Heart left ventricle (tissue), 16 donors: ENCODE results near the gene ZNF138. TPM values are rescaled to one million over a fixed set of nuclear protein-coding genes. Genes with fewer than 3 reads are reported as not detected.
"Not testable (repeated sequence)": the region's sequence is repeated elsewhere in the genome, so short reads cannot be mapped to it uniquely, and the experiment has no call there.

Source experiments
- ATAC-seq, 4 donors: fragments of 200-7000 bp; cut with Tn5 transposase; one replicate each; pipeline ENCODE4 v1.9.1; 2020 to 2022; ENCODE audit warnings: moderate library complexity in 4 of 4, mild to moderate bottlenecking in 3 of 4, moderate number of reproducible peaks in 1 of 4
- DNase-seq, 5 donors: peaks; one replicate each; pipeline ENCODE4 v3.0.0-alpha.2; 2020
- H3K27ac ChIP-seq, 12 donors: fragments of 200-600 bp; sonication (generic) in 4 of 12; one replicate each; pipeline versions ENCODE4 v1.5.0 to v1.8.0; 2016 to 2022; ENCODE audit warnings: mild to moderate bottlenecking in 2 of 12
- H3K27me3 ChIP-seq, 9 donors: fragments of 200-600 bp; sonication (generic) in 2 of 9; one replicate each; pipeline versions ENCODE4 v1.5.1 to v1.8.0; 2016 to 2022; ENCODE audit warnings: mild to moderate bottlenecking in 3 of 9
- H3K36me3 ChIP-seq, 9 donors: fragments of 200-600 bp; sonication (generic) in 2 of 9; one replicate each; pipeline versions ENCODE4 v1.5.0 to v1.8.0; 2018 to 2022; ENCODE audit warnings: mild to moderate bottlenecking in 2 of 9
- H3K4me1 ChIP-seq, 12 donors: fragments of 200-600 bp; sonication (generic) in 4 of 12; one replicate each; pipeline versions ENCODE4 v1.5.0 to v1.8.0; 2016 to 2022; ENCODE audit warnings: mild to moderate bottlenecking in 3 of 12
- H3K4me3 ChIP-seq, 12 donors: fragments of 200-600 bp; sonication (generic) in 4 of 12; one replicate each; pipeline versions ENCODE4 v1.5.0 to v1.8.0; 2017 to 2022; ENCODE audit warnings: mild to moderate bottlenecking in 9 of 12, moderate library complexity in 4 of 12
- H3K9me3 ChIP-seq, 12 donors: fragments of 200-600 bp; sonication (generic) in 4 of 12; one replicate each; pipeline versions ENCODE4 v1.5.0 to v1.8.0; 2016 to 2022; ENCODE audit warnings: mild to moderate bottlenecking in 1 of 12
- CTCF ChIP-seq, 12 donors: fragments of 200-600 bp; sonication (generic) in 4 of 12; IDR thresholded peaks; one replicate each; pipeline versions ENCODE4 v1.5.0 to v1.8.0; 2018 to 2022; ENCODE audit warnings: antibody characterized with exemption in 12 of 12, mild to moderate bottlenecking in 5 of 12
- POLR2A ChIP-seq, 2 donors: fragments of 450-650 bp; IDR thresholded peaks; one replicate each; pipeline ENCODE4 v1.6.1; 2017; ENCODE audit warnings: antibody characterized with exemption in 2 of 2, mild to moderate bottlenecking in 2 of 2, moderate library complexity in 2 of 2
- WGBS, 4 donors: extraction: QIAGEN DNeasy Blood & Tissue Kit in 2 of 4; methylation state at CpG; one replicate each; pipeline versions ENCODE4 v1.1.5 to v1.1.7; 2013 to 2018; 5-methylcytosine and 5-hydroxymethylcytosine counted together
- intact Hi-C, 10 donors: fragments of 100-400 bp; cut with DNase I; formaldehyde crosslinking; loops; one replicate each; pipeline versions ENCODE4 v1.11.1 to v1.14.2; 2022
- polyA plus RNA-seq, 2 donors: library from polyadenylated mRNA; stranded (reverse); fragments of 200-250 nt; gene quantifications; one replicate each; pipeline ENCODE4 v1.2.3, GENCODE V29; 2013
- total RNA-seq, 9 donors: library from RNA; depleted of rRNA in 2 of 9; stranded (reverse); fragments of >200 nt in 2 of 9; fragmentation: NEBNext Ultra II Directional in 3 of 9; extraction: Animal tissue kit (Norgen Biotek cat#: 25700) in 3 of 9; gene quantifications; one replicate each; pipeline versions ENCODE4 v1.1.0 to v1.2.4, GENCODE V29; 2016 to 2023
- donor health status: ischemic (EF 13 %, LVEDD 7.1; RV severe dilation, severe dysfunction).
- donor health status: healthy with polysubstance abuse.
- donor health status: DM: no; HTN: yes; CAD: no.
- donor health status: DM: no; HTN: no; CAD: no.
- donor health status: ischemic (EF 25% LVEDD 6.9; RV normal size, moderate dysfunction).
- donor health status: ischemic (EF 25% LVEDD 5.7; RV mildly dilated, moderate dysfunction).
- donor health status: healthy.
- donor health status: DM: yes; HTN: yes; CAD: no.
- donor health status: ischemic (EF 35%, LVEDD 5.7; RV mildly dilated, moderate dysfunction).
- donor health status: nonischemic (EF 11% LVEDD 7.7; RV severe dilation, severe dysfunction).
- donor health status: DM: yes; HTN: yes; CAD: no.
- donor health status: PGD.
- donor health status: ischemic (EF 29% LVEDD 5.4; RV normal size, mild dysfunction).
- donor health status: nonischemic (EF 23%, LVEDD 6.1; RV moderate dilation, normal function).

Gene ZNF138
- total and polyA plus RNA-seq, 11 donors: 3.1 to 8.1 (median 4.2) TPM

GRCh38 chr7:64787295-64787694 lies 6.9 kb upstream of the ZNF138 start:
- DNase-seq (no peak), ATAC-seq (no peak)
- Histone ChIP-seq H3K27ac (no peak overlapping the region), H3K9me3 (no peaks in the 10 kb centered on the region), H3K4me3 (no peak overlapping the region), H3K27me3 (peaks cover 0 to 6% (median 0%) of the 10 kb centered on the region in 9 donors), H3K4me1 (no peaks in the 10 kb centered on the region), H3K36me3 (no peaks in the 10 kb centered on the region)
- TF ChIP-seq CTCF (IDR thresholded peaks at IDR 0.05): no peak
- TF ChIP-seq POLR2A (IDR thresholded peaks at IDR 0.05): no peak
- intact Hi-C loops: loop anchor here in 1 of 10 donors (10.0 kb wide), 1 partner anchor 62 kb away; no protein-coding TSS in a partner anchor

GRCh38 chr7:64789241-64789640 lies 5.0 kb upstream of the ZNF138 start:
- intact Hi-C loops: loop anchor here in 1 of 10 donors (10.0 kb wide), 1 partner anchor 64 kb away; no protein-coding TSS in a partner anchor
- not testable (repeated sequence) for H3K36me3 ChIP-seq, ATAC-seq, H3K4me3 ChIP-seq, DNase-seq, H3K27me3 ChIP-seq, H3K27ac ChIP-seq, H3K9me3 ChIP-seq, H3K4me1 ChIP-seq
- WGBS, 4 donors: 35 to 51% (median 39%) methylated on average over 11 of the region's 11 CpGs

- 80 to 88% (median 83%) methylated on average over 4 of the region's 4 CpGs for WGBS, 4 donors
- TF ChIP-seq CTCF (IDR thresholded peaks at IDR 0.05) (no peak), POLR2A (IDR thresholded peaks at IDR 0.05) (no peak)
- intact Hi-C loops: loop anchor here in 6 of 10 donors (5.0 to 10.0 kb wide), 5 partner anchors 49 to 478 kb away; partner anchors contain the start of genes ZNF107 (in 1 of the 6), ZNF680 (in 1 of the 6) and ZNF736 (in 1 of the 6)
- H3K36me3 ChIP-seq: peaks cover 0 to 12% (median 0%) of the 10 kb centered on the region in 9 donors
- H3K27me3 ChIP-seq: no peaks in the 10 kb centered on the region
- peak overlapping the region in 3 of 12 donors; percentile 72 to 83 (median 82) for H3K27ac ChIP-seq
- ATAC-seq (no peak), DNase-seq (no peak)
- peaks cover 0 to 22% (median 12%) of the 10 kb centered on the region in 12 donors for H3K4me1 ChIP-seq
- H3K9me3 ChIP-seq: no peaks in the 10 kb centered on the region
- no peak overlapping the region for H3K4me3 ChIP-seq
These were observed 997 bp upstream of the ZNF138 start for GRCh38 chr7:64793106-64793755.

- no peak for DNase-seq
- Histone ChIP-seq H3K9me3 (no peaks in the 10 kb centered on the region), H3K4me3 (peak overlapping the region; percentile 40 to 97 (median 83)), H3K4me1 (peaks cover 0 to 22% (median 12%) of the 10 kb centered on the region in 12 donors), H3K27me3 (no peaks in the 10 kb centered on the region), H3K27ac (no peak overlapping the region), H3K36me3 (peaks cover 0 to 26% (median 12%) of the 10 kb centered on the region in 9 donors)
- intact Hi-C loops: loop anchor here in 5 of 10 donors (10.0 kb wide), 4 partner anchors 90 to 480 kb away; partner anchors contain the start of genes ZNF107 (in 1 of the 5), ZNF680 (in 1 of the 5) and ZNF736 (in 1 of the 5)
- ATAC-seq: no peak
- no peak for TF ChIP-seq CTCF (IDR thresholded peaks at IDR 0.05)
- no peak for TF ChIP-seq POLR2A (IDR thresholded peaks at IDR 0.05)
- WGBS, 4 donors: 3 to 11% (median 7%) methylated on average over 1 of the region's 1 CpG
These were observed 948 bp downstream of the ZNF138 start for GRCh38 chr7:64795176-64795575.

GRCh38 chr7:64799169-64799568 lies 4.9 kb downstream of the ZNF138 start:
- H3K27ac ChIP-seq, H3K4me3 ChIP-seq, ATAC-seq, H3K27me3 ChIP-seq, DNase-seq, H3K9me3 ChIP-seq: not testable (repeated sequence)
- intact Hi-C loops: loop anchor here in 5 of 10 donors (10.0 kb wide), 4 partner anchors 86 to 484 kb away; partner anchors contain the start of genes ZNF107 (in 1 of the 5), ZNF680 (in 1 of the 5) and ZNF736 (in 1 of the 5)
- peaks cover 0 to 24% (median 10%) of the 10 kb centered on the region in 12 donors for H3K4me1 ChIP-seq
- peaks cover 0 to 54% (median 31%) of the 10 kb centered on the region in 9 donors for H3K36me3 ChIP-seq
- 92 to 98% (median 95%) methylated on average over 8 of the region's 8 CpGs for WGBS, 4 donors
